Hair follicular keratinocyte (primary cell): ENCODE data around the gene RCOR3. TPM values are rescaled to one million over a fixed set of nuclear protein-coding genes. Genes with fewer than 3 reads are reported as not detected.

Experiments used
- total RNA-seq: library from RNA; depleted of rRNA; stranded (reverse); fragments of >200 nt; gene quantifications from 2 replicates; pipeline ENCODE4 v1.2.3, GENCODE V29; 2015

Gene RCOR3
- 6.5 and 9.4 TPM in 2 replicates for total RNA-seq

GRCh38 chr1:211258756-211259637, at the start of gene RCOR3:
Gene RCOR3 (plus strand): TSS chr1:211259366. CDS start chr1:211259561, 195 bp downstream.

GRCh38 chr1:211326528-211327345, 67.6 kb downstream of the RCOR3 start, which contains the start of gene TRAF5:
Gene TRAF5 (plus strand): TSS chr1:211326833. CDS start chr1:211353240, 26,407 bp downstream.

Other genes starting within 250 kb of the RCOR3 start
- not detected in 2 replicates for gene KCNH1, start 125.2 kb upstream of the RCOR3 start, total RNA-seq
- gene TRAF5, start 67.5 kb downstream of the RCOR3 start, total RNA-seq: 2.2 and 2.6 TPM in 2 replicates
- gene RD3, start 232.8 kb downstream of the RCOR3 start, total RNA-seq: not detected in 2 replicates